Measurements from ENCODE around the gene ABHD14A.

GRCh38 chr3:52022323-52023100 is 47.6 kb downstream of the ABHD14A start:
- TF ChIP-seq CTCF (IDR thresholded peaks at IDR 0.05) (no peak), POLR2A (IDR thresholded peaks at IDR 0.05) (no peak)
